ENCODE results near the gene SSC5D. TPM values are rescaled to one million over a fixed set of nuclear protein-coding genes. Genes with fewer than 3 reads are reported as not detected.
A peak's percentile ranks its signal among the peaks of the same experiment; 100 is the strongest.

Gene SSC5D
- total RNA-seq, 1 experiment from 2014 or later = 3.2 TPM

GRCh38 chr19:55554302-55554701 lies 66.1 kb downstream of the SSC5D start:
- no peak overlapping the region for H2BK120ac ChIP-seq (ENCODE audit: low read depth, low read length, poor library complexity, severe bottlenecking)
- no peak overlapping the region for H2BK5ac ChIP-seq (ENCODE audit: insufficient read length, low read length)
- TF ChIP-seq, protein P1, sequence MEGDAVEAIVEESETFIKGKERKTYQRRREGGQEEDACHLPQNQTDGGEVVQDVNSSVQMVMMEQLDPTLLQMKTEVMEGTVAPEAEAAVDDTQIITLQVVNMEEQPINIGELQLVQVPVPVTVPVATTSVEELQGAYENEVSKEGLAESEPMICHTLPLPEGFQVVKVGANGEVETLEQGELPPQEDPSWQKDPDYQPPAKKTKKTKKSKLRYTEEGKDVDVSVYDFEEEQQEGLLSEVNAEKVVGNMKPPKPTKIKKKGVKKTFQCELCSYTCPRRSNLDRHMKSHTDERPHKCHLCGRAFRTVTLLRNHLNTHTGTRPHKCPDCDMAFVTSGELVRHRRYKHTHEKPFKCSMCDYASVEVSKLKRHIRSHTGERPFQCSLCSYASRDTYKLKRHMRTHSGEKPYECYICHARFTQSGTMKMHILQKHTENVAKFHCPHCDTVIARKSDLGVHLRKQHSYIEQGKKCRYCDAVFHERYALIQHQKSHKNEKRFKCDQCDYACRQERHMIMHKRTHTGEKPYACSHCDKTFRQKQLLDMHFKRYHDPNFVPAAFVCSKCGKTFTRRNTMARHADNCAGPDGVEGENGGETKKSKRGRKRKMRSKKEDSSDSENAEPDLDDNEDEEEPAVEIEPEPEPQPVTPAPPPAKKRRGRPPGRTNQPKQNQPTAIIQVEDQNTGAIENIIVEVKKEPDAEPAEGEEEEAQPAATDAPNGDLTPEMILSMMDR (conservative IDR thresholded peaks at IDR 0.05) = no peak
- no peaks in the 10 kb centered on the region for H3K79me1 ChIP-seq (ENCODE audit: insufficient read depth, low read depth, low read length, poor library complexity, severe bottlenecking)
- H3K9me3 Mint-ChIP-seq = no peaks in the 10 kb centered on the region; a peak in 1 of 5 replicates
- no peak overlapping the region for H3K27ac ChIP-seq (ENCODE audit: insufficient read length, low read depth, low read length)
- no peak overlapping the region for H4K5ac ChIP-seq (ENCODE audit: insufficient read length, low read depth, low read length)
- peaks cover 7% of the 10 kb centered on the region for H3K23me2 ChIP-seq (ENCODE audit: insufficient read length, low read depth, low read length, poor library complexity, severe bottlenecking)
- H3K27me3 Mint-ChIP-seq (ENCODE audit: low read depth) = peaks cover 3% of the 10 kb centered on the region
- no peak overlapping the region for H3T11ph ChIP-seq (ENCODE audit: low read length)
- H3K4me2 ChIP-seq (ENCODE audit: insufficient read depth, insufficient read length, low read length) = no peak overlapping the region
- peaks cover 33 to 46% of the 10 kb centered on the region in 2 experiments for H3K4me1 Mint-ChIP-seq
- no peak overlapping the region for H2BK15ac ChIP-seq (ENCODE audit: low read depth, low read length)
- no peak overlapping the region; a peak in 1 of 7 replicates for H3K27ac Mint-ChIP-seq
- H3K4me3 Mint-ChIP-seq = peak overlapping the region in 1 of 2 experiments; percentile 39; a peak in 1 of 5 replicates
- H3K56ac ChIP-seq (ENCODE audit: insufficient read length, low read depth, low read length) = no peak overlapping the region
- no peak overlapping the region for H2BK12ac ChIP-seq (ENCODE audit: insufficient read length, low read depth, low read length)
- no peak overlapping the region for H2AFZ ChIP-seq (ENCODE audit: low read length)
- H3K79me2 ChIP-seq (ENCODE audit: insufficient read depth, low read length) = no peaks in the 10 kb centered on the region
- no peaks in the 10 kb centered on the region for H3K27me3 ChIP-seq (ENCODE audit: insufficient read depth, low read length)
- no peaks in the 10 kb centered on the region for H3K9me3 ChIP-seq (ENCODE audit: control insufficient read depth, low read depth, low read length)
- no peak overlapping the region for H3K23ac ChIP-seq (ENCODE audit: insufficient read length, low read depth, low read length)
- H3K36me3 Mint-ChIP-seq (ENCODE audit: insufficient read depth in 1 of 3, low read depth in 3 of 3) = no peaks in the 10 kb centered on the region
- H2BK20ac ChIP-seq (ENCODE audit: low read depth, low read length, poor library complexity, severe bottlenecking) = no peak overlapping the region
- no peak overlapping the region for H3K14ac ChIP-seq (ENCODE audit: insufficient read depth, low read length)
- H4K91ac ChIP-seq (ENCODE audit: insufficient read length, low read depth, low read length) = no peak overlapping the region
- H3K4ac ChIP-seq (ENCODE audit: low read depth, low read length) = no peak overlapping the region
- no peak overlapping the region for H3K9ac ChIP-seq (ENCODE audit: extremely low read depth, insufficient read length, low read length)
- H4K8ac ChIP-seq (replicated peaks; ENCODE audit: insufficient read length, low read depth, low read length) = no peak overlapping the region
- WGBS (ENCODE audit: extremely low coverage, insufficient read length, low lambda C conversion rate) = no CpG with 5 or more reads among the region's 9 CpGs
- no peak overlapping the region for H2AK5ac ChIP-seq (ENCODE audit: insufficient read length, low read length)
- DNase-seq = no peak
- no peak overlapping the region for H3K18ac ChIP-seq (ENCODE audit: insufficient read length, low read depth, low read length)
- H3K4me1 ChIP-seq (ENCODE audit: insufficient read depth, low read length) = peaks cover 8% of the 10 kb centered on the region; the same call in 1 of the 2 replicates
- no peaks in the 10 kb centered on the region for H4K20me1 ChIP-seq (ENCODE audit: control insufficient read depth, insufficient read depth, insufficient read length)

Measured in H9 (cell line).